ENCODE data around the gene TRIM77.
"Not testable (repeated sequence)": the region's sequence is repeated elsewhere in the genome, so short reads cannot be mapped to it uniquely, and the experiment has no call there.

The TRIM77 gene

DNA sequence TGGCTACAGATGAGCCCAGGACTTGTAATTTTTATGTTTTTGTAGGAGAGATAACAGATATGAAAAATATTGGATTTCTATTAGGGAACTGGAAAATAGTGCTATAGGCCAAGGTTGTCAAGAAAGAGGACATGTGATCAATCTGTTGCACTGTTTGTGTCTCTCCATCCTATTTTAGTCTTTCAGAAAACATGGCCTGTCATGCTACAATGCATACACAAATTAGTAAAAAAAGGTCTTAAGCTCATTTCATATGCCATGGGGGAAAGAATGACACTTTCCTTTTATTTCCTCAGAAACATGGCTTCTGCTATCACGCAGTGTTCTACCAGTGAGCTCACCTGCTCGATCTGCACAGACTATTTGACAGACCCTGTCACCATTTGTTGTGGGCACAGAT, at the start of gene TRIM77:
Gene TRIM77 (plus strand): TSS at position 301 of the 400 bp plus-strand sequence. CDS start 0 bp downstream, at position 301.
- not testable (repeated sequence) for DNase-seq (ENCODE audit: low read depth in 2 of 3, low spot score in 2 of 3)

DNA sequence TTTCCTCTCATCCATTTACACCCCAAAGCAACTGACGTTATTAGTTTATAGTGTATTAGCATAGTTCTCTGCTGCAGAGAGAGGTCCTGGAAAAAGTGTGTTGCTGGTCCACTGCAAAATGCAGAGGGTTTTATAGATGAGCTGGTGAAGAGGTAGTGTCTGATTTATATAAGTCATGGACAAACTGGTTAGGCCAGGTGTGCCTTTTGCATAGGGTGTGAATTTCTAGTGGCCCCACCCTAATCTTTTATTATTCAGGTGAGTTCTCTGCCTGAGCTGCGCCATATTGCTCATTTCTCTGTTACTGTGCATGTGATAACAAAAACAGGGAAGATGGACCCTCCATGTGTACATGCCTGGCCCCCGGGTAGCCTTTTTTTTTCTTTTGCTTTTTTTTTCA, 43.1 kb upstream of the TRIM77 start:
- no peak for DNase-seq (ENCODE audit: low read depth in 2 of 3, low spot score in 2 of 3)

GRCh38 chr11:89668158-89668557, 41.9 kb upstream of the TRIM77 start:
- not testable (repeated sequence) for DNase-seq (ENCODE audit: low read depth in 2 of 3, low spot score in 2 of 3)

- DNase-seq (ENCODE audit: low read depth in 2 of 3, low spot score in 2 of 3) = not testable (repeated sequence)
Observed at GRCh38 chr11:89669586-89669985, 40.5 kb upstream of the TRIM77 start.

GRCh38 chr11:89669993-89670669, 40.0 kb upstream of the TRIM77 start:
- DNase-seq (ENCODE audit: low read depth in 2 of 3, low spot score in 2 of 3) = not testable (repeated sequence)

- DNase-seq (ENCODE audit: low read depth in 2 of 3, low spot score in 2 of 3) = not testable (repeated sequence)
Observed at GRCh38 chr11:89672547-89672946, 37.6 kb upstream of the TRIM77 start.

- DNase-seq (ENCODE audit: low read depth in 2 of 3, low spot score in 2 of 3) = not testable (repeated sequence)
Observed at GRCh38 chr11:89673380-89673779, 36.7 kb upstream of the TRIM77 start.

DNA sequence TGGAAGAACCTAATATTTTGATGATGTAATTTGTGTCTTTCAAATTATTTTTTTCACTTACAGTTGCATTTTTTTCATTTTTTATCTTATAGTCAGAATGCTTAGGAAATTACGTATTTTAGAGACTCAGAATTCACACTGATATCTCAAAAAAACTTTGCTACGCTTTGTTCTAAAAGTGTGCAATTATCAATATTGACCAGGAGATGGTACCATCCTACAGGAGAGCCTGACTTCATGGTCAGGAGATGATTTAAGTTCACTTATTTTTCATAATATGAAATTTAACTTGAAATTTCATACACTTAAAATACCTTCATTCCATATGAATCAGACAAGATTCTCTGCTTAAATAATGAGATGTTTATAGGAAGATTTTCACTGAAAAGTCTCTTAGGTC, 34.7 kb upstream of the TRIM77 start:
- DNase-seq (ENCODE audit: low read depth in 2 of 3, low spot score in 2 of 3) = not testable (repeated sequence)

GRCh38 chr11:89675948-89676347, 34.2 kb upstream of the TRIM77 start:
- DNase-seq (ENCODE audit: low read depth in 2 of 3, low spot score in 2 of 3) = not testable (repeated sequence)

- not testable (repeated sequence) for DNase-seq (ENCODE audit: low read depth in 2 of 3, low spot score in 2 of 3)
Observed at GRCh38 chr11:89707080-89707479, 3.0 kb upstream of the TRIM77 start.

- not testable (repeated sequence) for DNase-seq (ENCODE audit: low read depth in 2 of 3, low spot score in 2 of 3)
Observed at GRCh38 chr11:89724866-89725498, 14.9 kb downstream of the TRIM77 start.

GRCh38 chr11:89730215-89730614, 20.1 kb downstream of the TRIM77 start:
- DNase-seq (ENCODE audit: low read depth in 2 of 3, low spot score in 2 of 3) = not testable (repeated sequence)

- DNase-seq (ENCODE audit: low read depth in 2 of 3, low spot score in 2 of 3) = no peak
Observed at GRCh38 chr11:89736566-89736965, 26.5 kb downstream of the TRIM77 start.

GRCh38 chr11:89737116-89737515, 27.0 kb downstream of the TRIM77 start:
- no peak for DNase-seq (ENCODE audit: low read depth in 2 of 3, low spot score in 2 of 3)

GRCh38 chr11:89741406-89741805, 31.3 kb downstream of the TRIM77 start:
- DNase-seq (ENCODE audit: low read depth in 2 of 3, low spot score in 2 of 3) = not testable (repeated sequence)

DNA sequence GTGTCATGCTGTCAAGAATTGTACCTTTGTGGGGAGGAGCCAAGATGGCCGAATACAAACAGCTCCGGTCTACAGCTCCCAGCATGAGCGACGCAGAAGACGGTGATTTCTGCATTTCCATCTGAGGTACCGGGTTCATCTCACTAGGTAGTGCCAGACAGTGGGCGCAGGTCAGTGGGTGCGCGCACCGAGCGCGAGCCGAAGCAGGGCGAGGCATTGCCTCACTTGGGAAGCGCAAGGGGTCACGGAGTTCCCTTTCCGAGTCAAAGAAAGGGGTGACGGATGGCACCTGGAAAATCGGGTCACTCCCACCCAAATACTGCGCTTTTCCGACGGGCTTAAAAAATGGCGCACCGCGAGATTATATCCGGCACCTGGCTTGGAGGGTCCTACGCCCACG, 34.1 kb downstream of the TRIM77 start:
- DNase-seq (ENCODE audit: low read depth in 2 of 3, low spot score in 2 of 3) = not testable (repeated sequence)

DNA sequence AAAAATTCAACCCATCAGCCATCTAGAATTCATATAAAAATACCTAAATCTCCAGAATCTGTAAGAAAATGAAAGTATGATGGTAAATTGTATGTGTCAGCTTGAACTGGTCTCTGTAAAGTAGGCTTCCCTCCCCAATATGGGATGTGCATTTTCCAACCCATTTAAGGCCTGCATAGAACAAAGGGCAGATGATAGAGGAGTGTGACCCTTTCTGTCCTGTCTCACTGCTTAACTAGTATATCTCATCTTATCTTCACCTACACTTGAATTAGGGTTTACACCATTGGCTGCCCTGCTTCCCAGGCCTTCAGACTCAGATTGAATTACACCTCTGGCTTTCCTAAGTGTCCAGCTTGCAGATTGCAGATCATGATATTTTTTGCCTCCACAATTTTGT, 40.7 kb downstream of the TRIM77 start:
- DNase-seq (ENCODE audit: low read depth in 2 of 3, low spot score in 2 of 3) = not testable (repeated sequence)

Measured in activated CD8-positive, alpha-beta memory T cell treated with anti-CD3 and anti-CD28 coated beads for 48 hours (primary cell).